DND-41 (cell line): Measurements from ENCODE around the gene PI16.

Experiments used
- CTCF ChIP-seq: IDR thresholded peaks from 2 replicates; pipeline ENCODE4 v1.5.1; 2012; ENCODE audit warnings: borderline replicate concordance, low read length, moderate library complexity, mild to moderate bottlenecking; ENCODE audit not compliant: poor library complexity, severe bottlenecking; ENCODE audit errors: extremely low read depth
- EZH2 ChIP-seq: IDR thresholded peaks from 3 replicates; pipeline ENCODE4 v1.6.1; 2012; ENCODE audit warnings: borderline replicate concordance, low read depth, mild to moderate bottlenecking, moderate library complexity, low read length, inconsistent platforms; ENCODE audit not compliant: severe bottlenecking

GRCh38 chr6:36958775-36959554 is 4.4 kb downstream of the PI16 start:
- TF ChIP-seq CTCF (no peak), EZH2 (no peak)
